Right lobe of liver (tissue), 6 donors: ENCODE results near the gene DNAJC16. TPM values are rescaled to one million over a fixed set of nuclear protein-coding genes. Genes with fewer than 3 reads are reported as not detected.

Experiments used
- ATAC-seq, 4 donors: fragments of 200-7000 bp; cut with Tn5 transposase; one replicate each; pipeline ENCODE4 v1.9.1; 2020; ENCODE audit warnings: mild to moderate bottlenecking in 4 of 4, moderate library complexity in 4 of 4
- DNase-seq, 3 donors: peaks; one replicate each; pipeline ENCODE4 v3.0.0-alpha.2; 2020
- H3K27ac ChIP-seq, 3 donors: fragments of 200-600 bp; one replicate each; pipeline ENCODE4 v1.8.0; 2022
- H3K27me3 ChIP-seq, 2 donors: fragments of 200-600 bp; one replicate each; pipeline ENCODE4 v1.8.0; 2022
- H3K36me3 ChIP-seq, 4 donors: fragments of 200-600 bp; sonication (generic) in 1 of 4; one replicate each; pipeline versions ENCODE4 v1.5.1 to v1.8.0; 2017 to 2022; ENCODE audit warnings: control low read depth in 1 of 4
- H3K4me1 ChIP-seq, 4 donors: fragments of 200-600 bp; sonication (generic) in 1 of 4; one replicate each; pipeline versions ENCODE4 v1.5.1 to v1.8.0; 2017 to 2022; ENCODE audit warnings: control low read depth in 1 of 4
- H3K4me3 ChIP-seq, 3 donors: fragments of 200-600 bp; one replicate each; pipeline ENCODE4 v1.8.0; 2022
- H3K9me3 ChIP-seq, 4 donors: fragments of 200-600 bp; sonication (generic) in 1 of 4; one replicate each; pipeline versions ENCODE4 v1.5.1 to v1.8.0; 2017 to 2022; ENCODE audit warnings: control low read depth in 1 of 4
- POLR2A ChIP-seq: fragments of 450-650 bp; IDR thresholded peaks from one replicate; pipeline ENCODE4 v1.6.1; 2017; ENCODE audit warnings: antibody characterized with exemption, mild to moderate bottlenecking
- WGBS: methylation state at CpG from one replicate; pipeline ENCODE4 v1.1.6; 2018; ENCODE audit warnings: low coverage, low lambda C conversion rate; ENCODE audit not compliant: insufficient coverage; ENCODE audit errors: missing lambda C conversion rate; 5-methylcytosine and 5-hydroxymethylcytosine counted together
- intact Hi-C, 2 donors: fragments of 100-400 bp; cut with DNase I; formaldehyde crosslinking; loops; one replicate each; pipeline versions ENCODE4 v1.11.2 to v1.14.1; 2022
- total RNA-seq, 6 experiments: library from RNA; depleted of rRNA in 2 of 6; stranded (reverse); fragments of >200 nt in 2 of 6; fragmentation: NEBNext Ultra II Directional in 3 of 6; extraction: Animal tissue kit (Norgen Biotek cat#: 25700) in 3 of 6; gene quantifications; one replicate each; pipeline versions ENCODE4 v1.1.0 to v1.2.4, GENCODE V29; 2016 to 2023
- TF ChIP-seq, protein P1 (sequence below), 4 donors: fragments of 200-600 bp in 3 of 4; fragments of 450-650 bp in 1 of 4; IDR thresholded peaks; one replicate each; pipeline versions ENCODE4 v1.5.1 to v1.8.0; 2016 to 2022; ENCODE audit warnings: antibody characterized with exemption in 4 of 4, mild to moderate bottlenecking in 2 of 4
- donor health status: DM: no; HTN: yes; CAD: no.
- donor health status: DM: no; HTN: no; CAD: no.
- donor health status: DM: no; HTN: no; CAD: no.
- donor health status: DM: no; HTN: yes; CAD: no.
- donor health status: DM: no; HTN: yes; CAD: no.

Gene DNAJC16
- total RNA-seq, 6 experiments from 2014 or later: 8.4 to 15.0 (median 11.9) TPM

- no peak overlapping the region for H3K4me3 ChIP-seq
- ATAC-seq (no peak), DNase-seq (no peak)
- H3K27ac ChIP-seq: no peak overlapping the region
- TF ChIP-seq, protein P1, sequence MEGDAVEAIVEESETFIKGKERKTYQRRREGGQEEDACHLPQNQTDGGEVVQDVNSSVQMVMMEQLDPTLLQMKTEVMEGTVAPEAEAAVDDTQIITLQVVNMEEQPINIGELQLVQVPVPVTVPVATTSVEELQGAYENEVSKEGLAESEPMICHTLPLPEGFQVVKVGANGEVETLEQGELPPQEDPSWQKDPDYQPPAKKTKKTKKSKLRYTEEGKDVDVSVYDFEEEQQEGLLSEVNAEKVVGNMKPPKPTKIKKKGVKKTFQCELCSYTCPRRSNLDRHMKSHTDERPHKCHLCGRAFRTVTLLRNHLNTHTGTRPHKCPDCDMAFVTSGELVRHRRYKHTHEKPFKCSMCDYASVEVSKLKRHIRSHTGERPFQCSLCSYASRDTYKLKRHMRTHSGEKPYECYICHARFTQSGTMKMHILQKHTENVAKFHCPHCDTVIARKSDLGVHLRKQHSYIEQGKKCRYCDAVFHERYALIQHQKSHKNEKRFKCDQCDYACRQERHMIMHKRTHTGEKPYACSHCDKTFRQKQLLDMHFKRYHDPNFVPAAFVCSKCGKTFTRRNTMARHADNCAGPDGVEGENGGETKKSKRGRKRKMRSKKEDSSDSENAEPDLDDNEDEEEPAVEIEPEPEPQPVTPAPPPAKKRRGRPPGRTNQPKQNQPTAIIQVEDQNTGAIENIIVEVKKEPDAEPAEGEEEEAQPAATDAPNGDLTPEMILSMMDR (IDR thresholded peaks at IDR 0.05): no peak
- TF ChIP-seq POLR2A: no peak
- 69% methylated on average over 6 of the region's 6 CpGs for WGBS
- no peaks in the 10 kb centered on the region for H3K4me1 ChIP-seq
- intact Hi-C loops: no loop called here
- H3K27me3 ChIP-seq: no peaks in the 10 kb centered on the region
- H3K36me3 ChIP-seq: peaks cover 0 to 68% (median 8%) of the 10 kb centered on the region in 4 donors
- H3K9me3 ChIP-seq: no peaks in the 10 kb centered on the region
Observed at GRCh38 chr1:15538771-15539170, 12.1 kb downstream of the DNAJC16 start.

- Histone ChIP-seq H3K36me3 (peaks cover 0 to 64% (median 11%) of the 10 kb centered on the region in 4 donors), H3K4me3 (no peak overlapping the region), H3K27me3 (no peaks in the 10 kb centered on the region), H3K9me3 (no peaks in the 10 kb centered on the region), H3K4me1 (no peaks in the 10 kb centered on the region), H3K27ac (no peak overlapping the region)
- ATAC-seq: no peak
- 83% methylated on average over 5 of the region's 8 CpGs for WGBS
- DNase-seq: no peak
- intact Hi-C loops: no loop called here
- no peak for TF ChIP-seq POLR2A
- TF ChIP-seq, protein P1 (IDR thresholded peaks at IDR 0.05): no peak
Observed at GRCh38 chr1:15540186-15540585, 13.5 kb downstream of the DNAJC16 start.

GRCh38 chr1:15541231-15541792 is 14.7 kb downstream of the DNAJC16 start:
- no peak for DNase-seq
- Histone ChIP-seq H3K4me1 (no peaks in the 10 kb centered on the region), H3K36me3 (peaks cover 0 to 62% (median 13%) of the 10 kb centered on the region in 4 donors), H3K27ac (no peak overlapping the region), H3K9me3 (no peaks in the 10 kb centered on the region), H3K4me3 (no peak overlapping the region), H3K27me3 (no peaks in the 10 kb centered on the region)
- no peak for TF ChIP-seq POLR2A
- TF ChIP-seq, protein P1 (IDR thresholded peaks at IDR 0.05): no peak
- intact Hi-C loops: no loop called here
- 77% methylated on average over 3 of the region's 4 CpGs for WGBS
- ATAC-seq: no peak

DNA sequence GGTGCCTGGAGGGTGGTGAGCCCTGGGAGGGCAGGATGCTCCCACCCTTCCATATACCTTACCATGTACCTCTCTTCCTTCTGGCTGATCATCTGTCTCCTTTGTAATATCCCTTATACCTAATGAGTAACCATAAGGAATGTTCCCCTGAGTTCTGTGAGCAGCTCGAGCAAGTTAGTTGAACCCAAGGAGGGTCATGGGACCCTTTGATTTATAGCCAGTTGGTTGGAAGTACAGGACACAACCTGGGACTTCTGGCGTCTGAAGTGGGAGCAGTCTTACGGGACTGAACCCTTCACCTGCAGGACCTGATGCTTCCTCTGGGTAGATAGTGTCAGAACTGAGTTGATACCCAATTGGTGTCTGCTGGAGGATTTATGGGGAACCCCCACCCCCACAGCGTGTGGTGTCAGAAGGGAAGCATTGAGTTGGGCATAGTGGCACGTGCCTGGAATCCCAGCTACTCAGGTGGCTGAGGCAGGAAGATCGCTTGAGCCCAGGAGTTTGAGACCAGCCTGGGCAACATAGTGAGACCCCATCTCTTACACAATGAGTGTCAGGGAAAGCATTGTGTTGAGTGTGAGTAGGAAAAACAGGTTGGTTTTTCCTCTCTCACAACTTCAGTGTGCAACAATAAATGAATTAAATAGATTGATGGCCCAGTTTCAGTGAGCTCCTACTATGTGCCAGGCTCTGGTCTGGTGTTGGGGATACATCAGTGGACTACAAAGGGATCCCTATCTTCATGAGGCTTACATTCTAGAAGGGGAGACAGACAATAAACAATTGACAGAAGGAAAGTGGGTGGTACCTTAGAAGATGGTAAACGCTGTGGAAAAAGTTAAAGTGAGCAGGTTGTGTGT is 16.0 kb downstream of the DNAJC16 start:
- WGBS: 100% methylated on average over 1 of the region's 7 CpGs
- peaks cover 0 to 62% (median 19%) of the 10 kb centered on the region in 4 donors for H3K36me3 ChIP-seq
- ATAC-seq (no peak), DNase-seq (no peak)
- no peaks in the 10 kb centered on the region for H3K27me3 ChIP-seq
- no peaks in the 10 kb centered on the region for H3K4me1 ChIP-seq
- H3K4me3 ChIP-seq: no peak overlapping the region
- no peak overlapping the region for H3K27ac ChIP-seq
- no peak for TF ChIP-seq POLR2A
- TF ChIP-seq, protein P1 (IDR thresholded peaks at IDR 0.05): no peak
- H3K9me3 ChIP-seq: no peaks in the 10 kb centered on the region
- intact Hi-C loops: no loop called here
